Measurements from ENCODE around the gene OR2A42. TPM values are rescaled to one million over a fixed set of nuclear protein-coding genes. Genes with fewer than 3 reads are reported as not detected.
A peak's percentile ranks its signal among the peaks of the same experiment; 100 is the strongest.
"Not testable (repeated sequence)": the region's sequence is repeated elsewhere in the genome, so short reads cannot be mapped to it uniquely, and the experiment has no call there.

The OR2A42 gene
- total RNA-seq, 1 experiment from 2014 or later: 0.21 TPM

- H3K4me3 ChIP-seq (ENCODE audit: low read depth, low read length, poor library complexity, severe bottlenecking); H3K9me3 ChIP-seq (ENCODE audit: low read depth, low read length, poor library complexity, severe bottlenecking); DNase-seq (ENCODE audit: low spot score); intact Hi-C loops (cut with micrococcal nuclease; ENCODE audit: unreplicated experiment); H3K27me3 ChIP-seq (replicated peaks; ENCODE audit: insufficient read depth, low read depth, low read length, poor library complexity); H3K27ac ChIP-seq (ENCODE audit: low read depth, low read length, poor library complexity, severe bottlenecking); H3K4me1 ChIP-seq (ENCODE audit: insufficient read depth, low read length, poor library complexity, severe bottlenecking); POLR2A ChIA-PET (ENCODE audit: low non-redundant PET); H3K36me3 ChIP-seq (ENCODE audit: insufficient read depth, low read length, poor library complexity, severe bottlenecking); BruUV-seq (replicated peaks); CTCF ChIA-PET: not testable (repeated sequence)
Observed at GRCh38 chr7:144264692-144265091, 25.3 kb upstream of the OR2A42 start, which contains the start of gene OR2A7. TSS of gene OR2A7 (minus strand) at chr7:144264792. CDS start at chr7:144259628, 5,164 bp downstream.

- POLR2A ChIA-PET (ENCODE audit: low non-redundant PET); H3K27ac ChIP-seq (ENCODE audit: low read depth, low read length, poor library complexity, severe bottlenecking); intact Hi-C loops (cut with micrococcal nuclease; ENCODE audit: unreplicated experiment): not testable (repeated sequence)
Observed at GRCh38 chr7:144262128-144262527, 22.7 kb upstream of the OR2A42 start.

GRCh38 chr7:144259067-144259466, 19.7 kb upstream of the OR2A42 start:
- H3K27ac ChIP-seq (ENCODE audit: low read depth, low read length, poor library complexity, severe bottlenecking); CTCF ChIA-PET; POLR2A ChIA-PET (ENCODE audit: low non-redundant PET); H3K27me3 ChIP-seq (replicated peaks; ENCODE audit: insufficient read depth, low read depth, low read length, poor library complexity); BruUV-seq (replicated peaks); intact Hi-C loops (cut with micrococcal nuclease; ENCODE audit: unreplicated experiment); H3K36me3 ChIP-seq (ENCODE audit: insufficient read depth, low read length, poor library complexity, severe bottlenecking); H3K4me3 ChIP-seq (ENCODE audit: low read depth, low read length, poor library complexity, severe bottlenecking); DNase-seq (ENCODE audit: low spot score); H3K9me3 ChIP-seq (ENCODE audit: low read depth, low read length, poor library complexity, severe bottlenecking): not testable (repeated sequence)
- peaks cover 17% of the 10 kb centered on the region for H3K4me1 ChIP-seq (ENCODE audit: insufficient read depth, low read length, poor library complexity, severe bottlenecking)

More at GRCh38 chr7:144262128-144262527, 22.7 kb upstream of the OR2A42 start:
- H3K4me3 ChIP-seq (ENCODE audit: low read depth, low read length, poor library complexity, severe bottlenecking); BruUV-seq (replicated peaks); H3K27me3 ChIP-seq (replicated peaks; ENCODE audit: insufficient read depth, low read depth, low read length, poor library complexity); H3K9me3 ChIP-seq (ENCODE audit: low read depth, low read length, poor library complexity, severe bottlenecking); CTCF ChIA-PET; DNase-seq (ENCODE audit: low spot score); H3K36me3 ChIP-seq (ENCODE audit: insufficient read depth, low read length, poor library complexity, severe bottlenecking); H3K4me1 ChIP-seq (ENCODE audit: insufficient read depth, low read length, poor library complexity, severe bottlenecking): not testable (repeated sequence)

- DNase-seq (ENCODE audit: low spot score): peak; percentile 87
- no peaks in the 10 kb centered on the region for H3K9me3 ChIP-seq (ENCODE audit: low read depth, low read length, poor library complexity, severe bottlenecking)
- ChIA-PET POLR2A (ENCODE audit: low non-redundant PET) (no interaction called here), CTCF (no interaction called here)
- no TSS peak for BruUV-seq (replicated peaks)
- TF ChIP-seq CTCF (conservative IDR thresholded peaks at IDR 0.05; ENCODE audit: low read depth, low read length) (no peak), EZH2 (IDR thresholded peaks at IDR 0.05; ENCODE audit: borderline replicate concordance, low read depth, low read length, poor library complexity, severe bottlenecking) (no peak)
- intact Hi-C loops (cut with micrococcal nuclease; ENCODE audit: unreplicated experiment): no loop called here
- peaks cover 17% of the 10 kb centered on the region for H3K4me1 ChIP-seq (ENCODE audit: insufficient read depth, low read length, poor library complexity, severe bottlenecking)
- peak overlapping the region; percentile 62 for H3K27ac ChIP-seq (ENCODE audit: low read depth, low read length, poor library complexity, severe bottlenecking)
- no peaks in the 10 kb centered on the region for H3K27me3 ChIP-seq (replicated peaks; ENCODE audit: insufficient read depth, low read depth, low read length, poor library complexity)
- H3K4me3 ChIP-seq (ENCODE audit: low read depth, low read length, poor library complexity, severe bottlenecking): no peak overlapping the region
- H3K36me3 ChIP-seq (ENCODE audit: insufficient read depth, low read length, poor library complexity, severe bottlenecking): no peaks in the 10 kb centered on the region
Observed at GRCh38 chr7:144256112-144256511, 16.7 kb upstream of the OR2A42 start.

- Histone ChIP-seq H3K4me1 (ENCODE audit: insufficient read depth, low read length, poor library complexity, severe bottlenecking) (peaks cover 17% of the 10 kb centered on the region), H3K4me3 (ENCODE audit: low read depth, low read length, poor library complexity, severe bottlenecking) (no peak overlapping the region), H3K9me3 (ENCODE audit: low read depth, low read length, poor library complexity, severe bottlenecking) (no peaks in the 10 kb centered on the region), H3K27me3 (replicated peaks; ENCODE audit: insufficient read depth, low read depth, low read length, poor library complexity) (no peaks in the 10 kb centered on the region), H3K36me3 (ENCODE audit: insufficient read depth, low read length, poor library complexity, severe bottlenecking) (no peaks in the 10 kb centered on the region), H3K27ac (ENCODE audit: low read depth, low read length, poor library complexity, severe bottlenecking) (peak overlapping the region; percentile 62)
- no TSS peak for BruUV-seq (replicated peaks)
- POLR2A ChIA-PET (ENCODE audit: low non-redundant PET): no interaction called here
- CTCF ChIA-PET: no interaction called here
- peak; percentile 58 for DNase-seq (ENCODE audit: low spot score)
- intact Hi-C loops (cut with micrococcal nuclease; ENCODE audit: unreplicated experiment): no loop called here
- TF ChIP-seq CTCF (conservative IDR thresholded peaks at IDR 0.05; ENCODE audit: low read depth, low read length): no peak
- no peak for TF ChIP-seq EZH2 (IDR thresholded peaks at IDR 0.05; ENCODE audit: borderline replicate concordance, low read depth, low read length, poor library complexity, severe bottlenecking)
Observed at GRCh38 chr7:144255471-144255897, 16.1 kb upstream of the OR2A42 start.

GRCh38 chr7:144252307-144252706, 12.9 kb upstream of the OR2A42 start:
- H3K9me3 ChIP-seq (ENCODE audit: low read depth, low read length, poor library complexity, severe bottlenecking); H3K4me3 ChIP-seq (ENCODE audit: low read depth, low read length, poor library complexity, severe bottlenecking); DNase-seq (ENCODE audit: low spot score); H3K36me3 ChIP-seq (ENCODE audit: insufficient read depth, low read length, poor library complexity, severe bottlenecking); CTCF ChIA-PET; intact Hi-C loops (cut with micrococcal nuclease; ENCODE audit: unreplicated experiment); H3K27ac ChIP-seq (ENCODE audit: low read depth, low read length, poor library complexity, severe bottlenecking); BruUV-seq (replicated peaks); POLR2A ChIA-PET (ENCODE audit: low non-redundant PET); H3K27me3 ChIP-seq (replicated peaks; ENCODE audit: insufficient read depth, low read depth, low read length, poor library complexity): not testable (repeated sequence)
- H3K4me1 ChIP-seq (ENCODE audit: insufficient read depth, low read length, poor library complexity, severe bottlenecking): peaks cover 17% of the 10 kb centered on the region

All from A673 (cell line).